ENCODE results near the gene KLK1.

The KLK1 gene

DNA sequence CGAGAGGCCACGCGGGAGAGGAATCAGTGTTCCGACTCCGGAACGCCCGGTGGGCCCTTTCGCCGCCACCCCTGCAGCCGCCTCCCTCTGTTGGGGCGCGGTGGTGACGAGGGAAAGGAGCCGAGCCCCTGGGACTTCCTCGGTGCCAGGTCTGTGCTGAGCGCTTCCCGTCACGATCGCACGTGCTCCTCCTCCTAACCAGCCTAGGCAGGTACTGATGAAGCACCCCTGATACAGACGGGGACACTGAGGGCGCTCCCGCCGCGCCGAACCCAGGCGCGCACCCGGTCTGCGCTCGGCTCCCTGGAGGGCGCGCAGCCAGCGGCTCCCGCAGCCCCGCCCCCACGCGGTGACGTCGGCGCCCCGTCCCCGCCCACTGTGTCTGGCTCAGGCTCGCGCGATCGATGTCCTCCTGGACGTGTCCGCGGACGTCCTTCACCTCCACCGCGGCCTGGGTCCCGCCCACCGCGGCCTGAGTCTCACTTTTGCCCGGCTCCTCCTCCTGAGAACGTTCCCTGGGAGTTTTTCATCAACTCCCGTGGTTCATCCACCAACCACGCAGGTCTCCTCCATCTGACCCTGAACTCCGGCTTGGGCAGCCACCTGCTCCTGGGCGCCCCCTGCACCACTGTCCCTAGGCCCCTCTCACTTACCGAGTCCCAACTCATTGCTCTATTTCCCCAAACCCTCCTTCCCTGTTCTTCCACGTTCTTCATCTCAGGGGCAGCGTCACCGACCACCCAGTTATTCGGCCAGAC, 12.4 kb upstream of the KLK1 start:
- TF ChIP-seq, protein P1, sequence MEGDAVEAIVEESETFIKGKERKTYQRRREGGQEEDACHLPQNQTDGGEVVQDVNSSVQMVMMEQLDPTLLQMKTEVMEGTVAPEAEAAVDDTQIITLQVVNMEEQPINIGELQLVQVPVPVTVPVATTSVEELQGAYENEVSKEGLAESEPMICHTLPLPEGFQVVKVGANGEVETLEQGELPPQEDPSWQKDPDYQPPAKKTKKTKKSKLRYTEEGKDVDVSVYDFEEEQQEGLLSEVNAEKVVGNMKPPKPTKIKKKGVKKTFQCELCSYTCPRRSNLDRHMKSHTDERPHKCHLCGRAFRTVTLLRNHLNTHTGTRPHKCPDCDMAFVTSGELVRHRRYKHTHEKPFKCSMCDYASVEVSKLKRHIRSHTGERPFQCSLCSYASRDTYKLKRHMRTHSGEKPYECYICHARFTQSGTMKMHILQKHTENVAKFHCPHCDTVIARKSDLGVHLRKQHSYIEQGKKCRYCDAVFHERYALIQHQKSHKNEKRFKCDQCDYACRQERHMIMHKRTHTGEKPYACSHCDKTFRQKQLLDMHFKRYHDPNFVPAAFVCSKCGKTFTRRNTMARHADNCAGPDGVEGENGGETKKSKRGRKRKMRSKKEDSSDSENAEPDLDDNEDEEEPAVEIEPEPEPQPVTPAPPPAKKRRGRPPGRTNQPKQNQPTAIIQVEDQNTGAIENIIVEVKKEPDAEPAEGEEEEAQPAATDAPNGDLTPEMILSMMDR (IDR thresholded peaks at IDR 0.05; ENCODE audit: low read depth, low read length), result no peak
- TF ChIP-seq, protein P2, sequence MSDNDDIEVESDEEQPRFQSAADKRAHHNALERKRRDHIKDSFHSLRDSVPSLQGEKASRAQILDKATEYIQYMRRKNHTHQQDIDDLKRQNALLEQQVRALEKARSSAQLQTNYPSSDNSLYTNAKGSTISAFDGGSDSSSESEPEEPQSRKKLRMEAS (IDR thresholded peaks at IDR 0.05; ENCODE audit: low read depth, low read length), result no peak
- no peak for TF ChIP-seq MYC (IDR thresholded peaks at IDR 0.05; ENCODE audit: low read depth, low read length)
- no peak for TF ChIP-seq POLR2A (IDR thresholded peaks at IDR 0.05; ENCODE audit: extremely low read depth, insufficient read length)
- peak; percentile 29 for DNase-seq (ENCODE audit: low read depth)
- no peak overlapping the region for H3K4me3 ChIP-seq (ENCODE audit: low read depth, low read length)

DNA sequence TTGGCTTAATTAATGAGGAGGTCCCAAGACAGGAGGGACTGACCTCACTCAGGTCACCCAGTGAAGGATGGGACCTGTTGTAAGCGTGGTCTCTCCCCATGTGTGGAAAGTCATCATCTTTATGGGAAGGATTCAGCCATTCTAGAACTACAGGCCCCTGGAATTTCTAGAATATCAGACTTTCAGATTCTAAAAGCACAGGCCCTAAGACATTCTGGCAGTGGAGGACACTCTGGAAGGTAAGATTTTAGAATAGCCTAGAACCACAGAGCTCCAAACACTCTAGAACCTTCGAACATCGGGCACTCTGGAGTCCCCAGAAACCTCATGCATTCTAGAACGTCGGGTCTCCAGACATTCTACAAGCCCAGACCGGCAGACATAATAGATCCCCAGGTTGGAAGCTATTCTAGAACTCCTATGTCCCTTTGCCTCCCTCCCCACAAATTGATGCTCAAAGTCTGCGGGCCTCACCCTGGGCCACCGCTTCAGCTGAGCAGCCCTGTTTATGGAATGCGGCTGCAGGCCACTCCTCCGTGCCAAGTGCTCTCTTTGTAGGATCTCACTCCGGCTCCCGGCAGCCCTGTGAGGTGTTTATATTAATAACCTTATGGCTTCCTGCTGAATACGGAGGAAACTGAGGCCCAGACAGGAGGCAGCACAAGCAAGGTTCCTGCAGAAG, 11.7 kb upstream of the KLK1 start:
- no peak for TF ChIP-seq POLR2A (IDR thresholded peaks at IDR 0.05; ENCODE audit: extremely low read depth, insufficient read length)
- no peak for TF ChIP-seq MYC (IDR thresholded peaks at IDR 0.05; ENCODE audit: low read depth, low read length)
- TF ChIP-seq, protein P1 (IDR thresholded peaks at IDR 0.05; ENCODE audit: low read depth, low read length), result no peak
- TF ChIP-seq, protein P2 (IDR thresholded peaks at IDR 0.05; ENCODE audit: low read depth, low read length), result no peak
- H3K4me3 ChIP-seq (ENCODE audit: low read depth, low read length), result no peak overlapping the region
- no peak for DNase-seq (ENCODE audit: low read depth)

DNA sequence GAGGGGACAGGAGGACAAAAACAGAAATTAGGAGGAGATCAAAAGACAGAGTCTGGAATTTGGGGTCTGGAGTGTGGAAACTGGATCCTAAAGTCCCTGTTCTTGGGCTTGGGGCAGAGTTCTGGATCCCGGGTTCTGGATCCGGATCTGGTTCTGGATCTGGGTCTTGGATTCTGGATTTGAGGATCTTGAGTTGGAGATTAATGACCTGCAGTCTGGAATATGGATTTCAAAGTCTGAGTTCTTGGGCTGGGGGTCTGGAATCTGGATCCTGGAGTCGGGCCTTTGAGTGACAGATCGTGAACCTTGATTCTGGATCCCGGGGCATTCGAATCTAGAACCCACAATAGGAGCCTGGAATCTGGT, 10.2 kb upstream of the KLK1 start:
- H3K4me3 ChIP-seq (ENCODE audit: low read depth, low read length), result no peak overlapping the region
- no peak for TF ChIP-seq MYC (IDR thresholded peaks at IDR 0.05; ENCODE audit: low read depth, low read length)
- TF ChIP-seq POLR2A (IDR thresholded peaks at IDR 0.05; ENCODE audit: extremely low read depth, insufficient read length), result no peak
- TF ChIP-seq, protein P1 (IDR thresholded peaks at IDR 0.05; ENCODE audit: low read depth, low read length), result no peak
- TF ChIP-seq, protein P2 (IDR thresholded peaks at IDR 0.05; ENCODE audit: low read depth, low read length), result no peak
- DNase-seq (ENCODE audit: low read depth), result no peak

DNA sequence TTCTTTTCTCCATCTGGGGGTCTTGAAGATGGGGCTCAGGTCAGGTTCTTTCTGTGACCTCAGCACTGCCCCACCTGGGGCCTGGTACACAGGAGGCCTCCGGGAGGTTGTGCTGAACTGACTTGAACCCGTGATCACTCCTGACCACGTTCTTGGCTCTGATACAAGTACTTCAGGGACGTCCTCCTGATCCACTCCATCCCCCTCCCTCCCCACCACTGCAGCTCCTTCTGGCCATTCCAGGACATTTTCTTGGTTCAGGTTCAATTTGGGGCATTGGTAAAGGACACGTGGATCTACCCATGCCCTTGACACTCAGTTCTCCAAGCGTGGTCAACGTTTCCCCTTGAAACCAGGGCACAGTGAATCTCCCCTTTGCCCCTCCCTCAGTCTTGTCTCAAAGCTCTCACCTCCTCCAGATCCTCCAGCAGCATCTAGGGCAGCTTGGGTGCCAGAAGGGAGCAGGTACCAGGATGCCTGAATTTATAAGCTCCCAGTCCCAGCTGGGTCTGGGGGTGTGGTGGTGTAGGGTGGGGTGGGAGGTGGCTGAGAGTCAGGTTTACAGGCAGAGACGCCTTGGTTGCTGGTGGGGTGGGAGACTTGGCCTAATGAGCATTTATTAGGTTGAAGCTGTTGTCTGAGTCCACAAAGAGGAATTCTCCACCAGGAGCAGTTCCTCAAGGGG, 9.7 kb upstream of the KLK1 start, which contains the start of gene KLK15:
TSS of gene KLK15 (minus strand) at position 458 of the 685 bp plus-strand sequence. CDS start 2,082 bp downstream, outside the sequence.
- TF ChIP-seq MYC (IDR thresholded peaks at IDR 0.05; ENCODE audit: low read depth, low read length), result no peak
- TF ChIP-seq, protein P1 (IDR thresholded peaks at IDR 0.05; ENCODE audit: low read depth, low read length), result no peak
- TF ChIP-seq POLR2A (IDR thresholded peaks at IDR 0.05; ENCODE audit: extremely low read depth, insufficient read length), result no peak
- TF ChIP-seq, protein P2 (IDR thresholded peaks at IDR 0.05; ENCODE audit: low read depth, low read length), result no peak
- no peak for DNase-seq (ENCODE audit: low read depth)

DNA sequence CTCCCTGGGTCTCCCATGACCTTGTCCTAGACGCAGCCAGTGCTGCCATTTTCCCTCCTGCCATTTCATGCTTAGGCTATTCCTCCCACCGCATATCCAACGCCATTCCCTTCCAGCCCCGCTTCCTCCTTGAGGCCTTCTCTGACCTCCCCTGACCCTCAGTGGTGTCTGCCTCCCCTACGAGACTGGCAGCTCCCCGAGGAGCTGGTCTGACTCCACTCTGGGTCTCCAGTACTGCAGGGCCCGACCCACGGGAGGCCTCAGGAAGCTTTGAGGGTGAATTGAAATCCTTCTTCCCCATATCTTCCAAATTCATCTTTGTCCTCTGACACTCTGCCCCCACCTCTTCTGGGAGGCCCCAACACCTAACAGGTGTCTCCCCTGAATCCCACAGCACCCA, 9.1 kb upstream of the KLK1 start:
- no peak for DNase-seq (ENCODE audit: low read depth)
- TF ChIP-seq, protein P2 (IDR thresholded peaks at IDR 0.05; ENCODE audit: low read depth, low read length), result no peak
- no peak for TF ChIP-seq MYC (IDR thresholded peaks at IDR 0.05; ENCODE audit: low read depth, low read length)
- TF ChIP-seq, protein P1 (IDR thresholded peaks at IDR 0.05; ENCODE audit: low read depth, low read length), result no peak
- no peak for TF ChIP-seq POLR2A (IDR thresholded peaks at IDR 0.05; ENCODE audit: extremely low read depth, insufficient read length)

More for the DNA sequence above, 9.7 kb upstream of the KLK1 start, which contains the start of gene KLK15:
- no peak within 1 kb of the TSS for H3K4me3 ChIP-seq (ENCODE audit: low read depth, low read length)

More for the DNA sequence above, 9.1 kb upstream of the KLK1 start:
- H3K4me3 ChIP-seq (ENCODE audit: low read depth, low read length), result no peak overlapping the region
